Endothelial cell of umbilical vein (primary cell): ENCODE data around the gene EEIG1. TPM values are rescaled to one million over a fixed set of nuclear protein-coding genes. Genes with fewer than 3 reads are reported as not detected.

ENCODE experiments used
- BruUV-seq: library from RNA; stranded (reverse); fragments of 400-500 nt; replicated peaks from 2 replicates; lab custom pipeline; 2021; lab: Mats Ljungman, UMichigan
- CTCF ChIA-PET: fragments of 300-600, 350-600 bp; sonication (Branson Sonifier 250); formaldehyde crosslinking; loops from one replicate; lab custom pipeline; 2021; ENCODE audit warnings: antibody characterized with exemption, inconsistent platforms; lab: Charles Lee
- POLR2A ChIA-PET: fragments of 300-600, 350-600 bp; sonication (Branson Sonifier 250); formaldehyde crosslinking; loops from one replicate; lab custom pipeline; 2021; ENCODE audit warnings: antibody characterized with exemption, inconsistent platforms; lab: Charles Lee
- DNase-seq: peaks from one replicate; pipeline ENCODE4 v3.0.0-alpha.2; 2011; ENCODE audit warnings: low read depth, low spot score
- FAIRE-seq: peaks from 2 replicates; lab custom pipeline; 2011; peaks lifted over from hg19 to GRCh38; lab: Jason Lieb, UNC
- H2AFZ ChIP-seq: 2 replicates; pipeline ENCODE4 v1.6.0; 2012; ENCODE audit warnings: low read depth, low read length, control low read depth, inconsistent platforms
- H3K27ac ChIP-seq: 2 replicates; pipeline ENCODE4 v1.5.1; 2011; ENCODE audit warnings: low read depth, mild to moderate bottlenecking, control low read depth, low read length, moderate library complexity; ENCODE audit not compliant: insufficient read depth
- H3K27me3 ChIP-seq, 2 experiments: 2 replicates each; pipeline versions ENCODE4 v1.6.0 to v1.6.1; 2011; ENCODE audit warnings: low read length in 2 of 2, mixed read lengths in 1 of 2; ENCODE audit not compliant: control insufficient read depth in 2 of 2, insufficient read depth in 2 of 2
- H3K36me3 ChIP-seq, 2 experiments: 2 replicates in 1 of 2; 3 replicates in 1 of 2; pipeline ENCODE4 v1.5.1; 2011; ENCODE audit warnings: low read length in 2 of 2, mild to moderate bottlenecking in 1 of 2, moderate library complexity in 1 of 2; ENCODE audit not compliant: control insufficient read depth in 2 of 2, insufficient read depth in 2 of 2; ENCODE audit errors: extremely low read depth in 1 of 2
- H3K4me1 ChIP-seq: 3 replicates; pipeline ENCODE4 v1.5.1; 2011; ENCODE audit warnings: mild to moderate bottlenecking, low read length; ENCODE audit not compliant: control insufficient read depth, insufficient read depth; ENCODE audit errors: extremely low read depth
- H3K4me2 ChIP-seq: 2 replicates; pipeline ENCODE4 v1.6.1; 2011; ENCODE audit warnings: low read length, control low read depth, mixed read lengths; ENCODE audit not compliant: insufficient read depth
- H3K4me3 ChIP-seq, 3 experiments: fragments of 200-600 bp in 1 of 3; sonication (generic), shearing (Covaris generic) in 1 of 3; replicated peaks in 1 of 3; 2 replicates each; pipeline ENCODE4 v1.5.1; 2011 to 2016; ENCODE audit warnings: control low read depth in 3 of 3, low read length in 3 of 3, mild to moderate bottlenecking in 2 of 3, inconsistent platforms in 1 of 3, low read depth in 1 of 3, moderate library complexity in 1 of 3; ENCODE audit not compliant: insufficient read depth in 1 of 3
- H3K79me2 ChIP-seq: 2 replicates; pipeline ENCODE4 v1.6.0; 2012; ENCODE audit warnings: low read length, inconsistent platforms; ENCODE audit not compliant: control insufficient read depth, insufficient read depth
- H3K9ac ChIP-seq: replicated peaks from 2 replicates; pipeline ENCODE3; 2011; ENCODE audit warnings: low read length, control low read depth; ENCODE audit not compliant: insufficient read depth; ENCODE audit errors: extremely low read depth
- H3K9me1 ChIP-seq: replicated peaks from 3 replicates; pipeline ENCODE4 v1.6.0; 2011; ENCODE audit warnings: mild to moderate bottlenecking, low read length; ENCODE audit not compliant: control insufficient read depth, insufficient read depth; ENCODE audit errors: extremely low read depth
- H3K9me3 ChIP-seq: replicated peaks from 2 replicates; pipeline ENCODE4 v1.5.1; 2012; ENCODE audit warnings: low read length, inconsistent platforms; ENCODE audit not compliant: control insufficient read depth, insufficient read depth
- H4K20me1 ChIP-seq: replicated peaks from 2 replicates; pipeline ENCODE3; 2011; ENCODE audit warnings: mild to moderate bottlenecking, low read length; ENCODE audit not compliant: control insufficient read depth, insufficient read depth; ENCODE audit errors: extremely low read depth
- CTCF ChIP-seq, 2 donors: IDR thresholded peaks; 1 replicate in 1 of 2; 2 replicates in 1 of 2; pipeline ENCODE4 v1.5.1; 2011; ENCODE audit warnings: low read length in 2 of 2, mild to moderate bottlenecking in 2 of 2, moderate library complexity in 2 of 2, control low read depth in 1 of 2, inconsistent platforms in 1 of 2, low read depth in 1 of 2; ENCODE audit not compliant: insufficient read depth in 1 of 2; ENCODE audit errors: extremely low read depth in 1 of 2
- EZH2 ChIP-seq: IDR thresholded peaks from 2 replicates; pipeline ENCODE4 v1.6.1; 2012; ENCODE audit warnings: borderline replicate concordance, low read depth, mild to moderate bottlenecking, moderate library complexity, low read length, inconsistent platforms; ENCODE audit not compliant: severe bottlenecking
- FOS ChIP-seq: IDR thresholded peaks from 2 replicates; pipeline ENCODE4 v1.6.1; 2011; ENCODE audit warnings: mild to moderate bottlenecking, low read length, moderate library complexity, borderline replicate concordance; ENCODE audit not compliant: insufficient read depth
- JUN ChIP-seq: IDR thresholded peaks from 2 replicates; pipeline ENCODE4 v1.6.1; 2011; ENCODE audit warnings: borderline replicate concordance, low read depth; ENCODE audit not compliant: insufficient read length, insufficient read depth
- MAX ChIP-seq: IDR thresholded peaks from 2 replicates; pipeline ENCODE4 v1.6.1; 2011; ENCODE audit not compliant: insufficient read depth, insufficient read length
- MYC ChIP-seq: IDR thresholded peaks from one replicate; pipeline ENCODE4 v1.6.1; 2011; ENCODE audit warnings: mild to moderate bottlenecking, low read depth, low read length
- POLR2A ChIP-seq: IDR thresholded peaks from 2 replicates; pipeline ENCODE4 v1.6.1; 2012; ENCODE audit warnings: low read depth, mild to moderate bottlenecking, control low read depth, low read length
- POLR2AphosphoS5 ChIP-seq: IDR thresholded peaks from 2 replicates; pipeline ENCODE4 v1.6.1; 2012; ENCODE audit warnings: low read depth, mild to moderate bottlenecking, control low read depth, low read length, moderate library complexity; ENCODE audit not compliant: insufficient read depth
- dilution Hi-C: fragments of 300-500 bp; cut with MboI; formaldehyde crosslinking; loops from one replicate; pipeline ENCODE4 v1.15.0; 2019; ENCODE audit warnings: low sequenced_read_pairs; ENCODE audit not compliant: extremely low pct_ligation_motif_present
- intact Hi-C: fragments of 100-400 bp; cut with micrococcal nuclease; formaldehyde crosslinking; loops from one replicate; pipeline ENCODE4 v1.10.0; 2022
- polyA plus RNA-seq, 4 experiments: library from polyadenylated mRNA; depleted of rRNA in 3 of 4; stranded (reverse) in 3 of 4; unstranded in 1 of 4; fragments of >200 nt; gene quantifications; 2 replicates each; pipeline versions ENCODE4 v1.2.1 to v1.2.3, GENCODE V29; 2011 to 2012; ENCODE audit warnings: missing spikeins in 1 of 4
- total RNA-seq: library from RNA; stranded (reverse); gene quantifications from 2 replicates; pipeline ENCODE4 v1.2.3, GENCODE V29; 2021

Gene EEIG1
- total and polyA plus RNA-seq, 2 donors (not counting 3 experiments of a cell fraction or from before 2014, with no cell fraction given): 8.4 to 19.0 TPM

GRCh38 chr9:127937056-127937387 is 43.8 kb downstream of the EEIG1 start:
- H3K9me3 ChIP-seq: no peaks in the 10 kb centered on the region
- peak overlapping the region; percentile 61 for H3K27ac ChIP-seq
- CTCF ChIA-PET: no interaction called here
- H2AFZ ChIP-seq: no peak overlapping the region
- H3K4me2 ChIP-seq: peak overlapping the region; percentile 74
- H3K79me2 ChIP-seq: peaks cover 21% of the 10 kb centered on the region
- no TSS peak for BruUV-seq
- no peaks in the 10 kb centered on the region for H3K9me1 ChIP-seq
- H3K36me3 ChIP-seq: peaks cover 0 to 3% of the 10 kb centered on the region in 2 experiments
- H3K27me3 ChIP-seq: no peaks in the 10 kb centered on the region
- peak overlapping the region; percentile 17 to 79 (median 79) for H3K4me3 ChIP-seq
- no peaks in the 10 kb centered on the region for H4K20me1 ChIP-seq
- intact Hi-C loops: no loop called here
- H3K9ac ChIP-seq: peak overlapping the region; percentile 76
- TF ChIP-seq MAX (no peak), MYC (no peak), FOS (no peak), JUN (no peak)
- POLR2A ChIA-PET: no interaction called here
- H3K4me1 ChIP-seq: peaks cover 21% of the 10 kb centered on the region
- no peak for DNase-seq
- FAIRE-seq: no peak
- dilution Hi-C loops: no loop called here

- dilution Hi-C loops (no loop called here), intact Hi-C loops (no loop called here)
- no TSS peak for BruUV-seq
- H3K4me2 ChIP-seq: peak overlapping the region; percentile 74
- TF ChIP-seq POLR2AphosphoS5 (no peak), MAX (no peak), CTCF (IDR thresholded peaks at IDR 0.05; ENCODE audit: extremely low read depth in 1 of 2, insufficient read depth in 1 of 2, low read depth in 1 of 2, low read length in 2 of 2) (no peak), POLR2A (no peak), EZH2 (no peak), FOS (no peak)
- ChIA-PET POLR2A (no interaction called here), CTCF (no interaction called here)
- FAIRE-seq (peak; percentile 47), DNase-seq (no peak)
- no peaks in the 10 kb centered on the region for H3K27me3 ChIP-seq
- H3K9me3 ChIP-seq: no peaks in the 10 kb centered on the region
- peaks cover 25% of the 10 kb centered on the region for H3K4me1 ChIP-seq
- no peak overlapping the region for H2AFZ ChIP-seq
- H3K9ac ChIP-seq: no peak overlapping the region
- no peaks in the 10 kb centered on the region for H4K20me1 ChIP-seq
- H3K4me3 ChIP-seq: peak overlapping the region in 1 of 3 experiments; percentile 79
- H3K27ac ChIP-seq: no peak overlapping the region
- H3K9me1 ChIP-seq: no peaks in the 10 kb centered on the region
- H3K79me2 ChIP-seq: peaks cover 21% of the 10 kb centered on the region
- peaks cover 0 to 3% of the 10 kb centered on the region in 2 experiments for H3K36me3 ChIP-seq
Observed at GRCh38 chr9:127936347-127936852, 44.4 kb downstream of the EEIG1 start.
